K562 (cell line): ENCODE measurements around the gene SAE1. TPM values are rescaled to one million over a fixed set of nuclear protein-coding genes. Genes with fewer than 3 reads are reported as not detected.

Experiments
- CBX1 ChIP-seq: sonication (generic); IDR thresholded peaks from 2 replicates; pipeline ENCODE4 v1.6.1; 2016; ENCODE audit warnings: antibody characterized with exemption, low read depth, mild to moderate bottlenecking
- CCAR2 ChIP-seq: fragments of 200-400 bp; formaldehyde crosslinking; IDR thresholded peaks from 2 replicates; pipeline ENCODE4 v1.6.1; 2017; ENCODE audit warnings: mild to moderate bottlenecking, low read depth, low read length
- ELF1 ChIP-seq: fragments of 200-800 bp; sonication (Bioruptor generic); IDR thresholded peaks from 2 replicates; pipeline ENCODE4 v1.6.1; 2016; ENCODE audit warnings: missing genetic modification characterization, missing compliant biosample characterization
- ETV6 ChIP-seq, 3 experiments: fragments of 150-350 bp in 1 of 3; sonication (generic) in 1 of 3; formaldehyde crosslinking in 1 of 3; IDR thresholded peaks; 2 replicates each; pipeline versions ENCODE4 v1.6.1 to v1.8.0; 2014 to 2022; ENCODE audit warnings: borderline replicate concordance in 2 of 3, low read depth in 2 of 3, antibody characterized with exemption in 1 of 3, low read length in 1 of 3, mild to moderate bottlenecking in 1 of 3, missing genetic modification reagents in 1 of 3
- L3MBTL2 ChIP-seq: fragments of 450-650 bp; IDR thresholded peaks from 2 replicates; pipeline ENCODE4 v1.6.1; 2016; ENCODE audit warnings: mild to moderate bottlenecking, moderate library complexity
- MECOM ChIP-seq: fragments of 250-450 bp; sonication (Bioruptor Pico); IDR thresholded peaks from 2 replicates; pipeline ENCODE4 v1.8.0; 2022; ENCODE audit warnings: inconsistent platforms
- MEF2A ChIP-seq: IDR thresholded peaks from 2 replicates; pipeline ENCODE4 v1.6.1; 2011; ENCODE audit warnings: low read depth, mild to moderate bottlenecking, low read length, moderate library complexity; ENCODE audit not compliant: control insufficient read depth
- NR2C2 ChIP-seq, 2 experiments: fragments of 200-800 bp in 1 of 2; sonication (Bioruptor generic) in 1 of 2; sonication (generic) in 1 of 2; formaldehyde crosslinking in 1 of 2; IDR thresholded peaks; 2 replicates each; pipeline versions ENCODE4 v1.6.1 to v1.8.0; 2016 to 2022; ENCODE audit warnings: mild to moderate bottlenecking in 1 of 2, missing compliant biosample characterization in 1 of 2, missing genetic modification characterization in 1 of 2, missing genetic modification reagents in 1 of 2
- TOE1 ChIP-seq, 2 experiments: fragments of 450-650 bp in 1 of 2; sonication (generic) in 1 of 2; formaldehyde crosslinking in 1 of 2; IDR thresholded peaks; 2 replicates each; pipeline versions ENCODE4 v1.7.1 to v1.8.0; 2016 to 2022; ENCODE audit warnings: borderline replicate concordance in 2 of 2, mild to moderate bottlenecking in 2 of 2, antibody characterized with exemption in 1 of 2, inconsistent platforms in 1 of 2, low read depth in 1 of 2, missing genetic modification reagents in 1 of 2, moderate library complexity in 1 of 2
- ZBTB1 ChIP-seq: sonication (generic); formaldehyde crosslinking; IDR thresholded peaks from 2 replicates; pipeline ENCODE4 v1.8.1; 2023; ENCODE audit warnings: missing genetic modification reagents, low read depth, mild to moderate bottlenecking, borderline replicate concordance
- ZBTB17 ChIP-seq: fragments of 450-650 bp; formaldehyde crosslinking; IDR thresholded peaks from 2 replicates; pipeline ENCODE4 v1.4.0; 2020; ENCODE audit warnings: mild to moderate bottlenecking
- ZNF124 ChIP-seq: sonication (generic); formaldehyde crosslinking; IDR thresholded peaks from 2 replicates; pipeline ENCODE4 v1.8.1; 2022; ENCODE audit warnings: missing genetic modification reagents
- ZNF133 ChIP-seq: fragments of 250-450 bp; sonication (Bioruptor Pico); IDR thresholded peaks from 2 replicates; pipeline ENCODE4 v1.4.0; 2020; ENCODE audit warnings: mild to moderate bottlenecking
- ZNF239 ChIP-seq: fragments of 250-450 bp; sonication (Bioruptor Pico); IDR thresholded peaks from 2 replicates; pipeline ENCODE4 v1.4.0; 2020; ENCODE audit warnings: mild to moderate bottlenecking
- ZNF586 ChIP-seq: fragments of 450-650 bp; formaldehyde crosslinking; conservative IDR thresholded peaks from 2 replicates; pipeline ENCODE4 v1.4.0; 2020; ENCODE audit warnings: mild to moderate bottlenecking, moderate library complexity
- polyA plus RNA-seq, 8 experiments: library from polyadenylated mRNA; depleted of rRNA in 4 of 8; stranded (reverse) in 5 of 8; unstranded in 3 of 8; fragments of >200 nt; fragmentation: Nextera tagmentation in 2 of 8; fragmentation: Illumina TruSeq in 1 of 8; extraction: Ambion mirVana in 2 of 8; extraction: Trizol in 1 of 8; gene quantifications; 2 replicates each; pipeline versions ENCODE4 v1.2.1 to v1.2.3, GENCODE V29; 2011 to 2014; ENCODE audit warnings: inconsistent platforms in 1 of 8, missing spikeins in 1 of 8
- total RNA-seq, 7 experiments: library from RNA; depleted of rRNA in 6 of 7; stranded (reverse); fragments of >200 nt in 6 of 7; fragmentation: Illumina TruSeq in 2 of 7; extraction: Trizol in 2 of 7; gene quantifications; 2 replicates each; pipeline versions ENCODE4 v1.2.1 to v1.2.3, GENCODE V29; 2011 to 2021; ENCODE audit warnings: low replicate concordance in 1 of 7
- TF ChIP-seq, protein P1 (sequence below): fragments of 250-450 bp; sonication (Bioruptor Pico); IDR thresholded peaks from 2 replicates; pipeline ENCODE4 v1.5.0; 2021; ENCODE audit warnings: mild to moderate bottlenecking, borderline replicate concordance
- TF ChIP-seq, protein P2 (sequence below): sonication (generic); formaldehyde crosslinking; IDR thresholded peaks from 2 replicates; pipeline ENCODE4 v1.8.0; 2022; ENCODE audit warnings: mild to moderate bottlenecking, low read depth, missing genetic modification reagents
- TF ChIP-seq, protein P3 (sequence below): fragments of 450-650 bp; IDR thresholded peaks from 2 replicates; pipeline ENCODE4 v1.6.1; 2016
- TF ChIP-seq, protein P4 (sequence below): fragments of 450-650 bp; IDR thresholded peaks from 2 replicates; pipeline ENCODE4 v1.6.1; 2018; ENCODE audit warnings: mild to moderate bottlenecking, low read depth; ENCODE audit not compliant: partially characterized antibody

SAE1 gene
- total and polyA plus RNA-seq, 9 of the 15 experiments (the other 6 are each of a cell fraction or from before 2014, with no cell fraction given), result 82.8 to 299 (median 217) TPM

DNA sequence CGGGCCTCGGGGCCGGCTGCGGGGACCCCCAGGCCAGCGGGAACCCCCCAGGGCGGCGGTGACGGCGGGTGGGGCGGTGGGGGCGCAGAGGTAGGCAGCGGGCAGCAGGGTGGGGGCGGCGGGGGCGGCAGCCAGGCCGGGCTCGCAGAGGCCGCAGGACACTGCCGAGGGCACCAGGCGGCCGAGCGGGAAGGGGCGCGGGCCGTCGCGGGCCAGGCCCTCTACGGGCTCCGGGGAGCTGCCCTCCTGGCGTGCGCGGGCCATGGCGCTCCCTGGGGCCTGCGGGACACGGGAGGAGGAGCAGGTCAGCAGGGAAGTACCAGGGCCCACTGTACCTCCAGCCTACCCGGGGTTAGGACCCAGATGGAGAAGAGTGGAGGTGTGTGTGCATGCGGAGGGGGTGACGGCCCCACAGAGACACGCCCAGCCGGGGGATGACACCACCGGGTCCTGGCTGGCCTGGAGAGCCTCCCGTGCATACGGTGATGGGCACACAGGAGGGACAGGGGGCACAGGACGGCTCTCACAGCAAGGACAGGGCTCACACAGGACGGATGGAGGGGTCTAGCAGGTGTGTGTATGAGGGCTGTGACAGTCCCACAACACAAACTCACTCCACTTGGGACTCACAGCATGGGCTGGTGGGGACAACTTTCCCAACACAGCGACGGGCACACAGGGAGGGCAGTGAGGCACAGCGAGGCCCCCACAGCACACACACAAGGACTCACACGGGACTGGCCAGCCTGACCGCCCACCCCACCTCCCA, 97.7 kb downstream of the SAE1 start (continued):
- TF ChIP-seq, protein P1, sequence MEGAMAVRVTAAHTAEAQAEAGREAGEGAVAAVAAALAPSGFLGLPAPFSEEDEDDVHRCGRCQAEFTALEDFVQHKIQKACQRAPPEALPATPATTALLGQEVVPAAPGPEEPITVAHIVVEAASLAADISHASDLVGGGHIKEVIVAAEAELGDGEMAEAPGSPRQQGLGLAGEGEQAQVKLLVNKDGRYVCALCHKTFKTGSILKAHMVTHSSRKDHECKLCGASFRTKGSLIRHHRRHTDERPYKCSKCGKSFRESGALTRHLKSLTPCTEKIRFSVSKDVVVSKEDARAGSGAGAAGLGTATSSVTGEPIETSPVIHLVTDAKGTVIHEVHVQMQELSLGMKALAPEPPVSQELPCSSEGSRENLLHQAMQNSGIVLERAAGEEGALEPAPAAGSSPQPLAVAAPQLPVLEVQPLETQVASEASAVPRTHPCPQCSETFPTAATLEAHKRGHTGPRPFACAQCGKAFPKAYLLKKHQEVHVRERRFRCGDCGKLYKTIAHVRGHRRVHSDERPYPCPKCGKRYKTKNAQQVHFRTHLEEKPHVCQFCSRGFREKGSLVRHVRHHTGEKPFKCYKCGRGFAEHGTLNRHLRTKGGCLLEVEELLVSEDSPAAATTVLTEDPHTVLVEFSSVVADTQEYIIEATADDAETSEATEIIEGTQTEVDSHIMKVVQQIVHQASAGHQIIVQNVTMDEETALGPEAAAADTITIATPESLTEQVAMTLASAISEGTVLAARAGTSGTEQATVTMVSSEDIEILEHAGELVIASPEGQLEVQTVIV (CRISPR knock-in tag), result no peak
- TF ChIP-seq, protein P2, sequence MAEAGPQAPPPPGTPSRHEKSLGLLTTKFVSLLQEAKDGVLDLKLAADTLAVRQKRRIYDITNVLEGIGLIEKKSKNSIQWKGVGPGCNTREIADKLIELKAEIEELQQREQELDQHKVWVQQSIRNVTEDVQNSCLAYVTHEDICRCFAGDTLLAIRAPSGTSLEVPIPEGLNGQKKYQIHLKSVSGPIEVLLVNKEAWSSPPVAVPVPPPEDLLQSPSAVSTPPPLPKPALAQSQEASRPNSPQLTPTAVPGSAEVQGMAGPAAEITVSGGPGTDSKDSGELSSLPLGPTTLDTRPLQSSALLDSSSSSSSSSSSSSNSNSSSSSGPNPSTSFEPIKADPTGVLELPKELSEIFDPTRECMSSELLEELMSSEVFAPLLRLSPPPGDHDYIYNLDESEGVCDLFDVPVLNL (CRISPR knock-in tag), result no peak
- TF ChIP-seq MECOM, result no peak
- TF ChIP-seq ZNF124, result no peak
- 0 out of 2 replicates have a peak, but pooled peaks have one; percentile 41 for TF ChIP-seq ZBTB17 (CRISPR knock-in tag)
- no peak for TF ChIP-seq ZNF586 (CRISPR knock-in tag)
- TF ChIP-seq ZNF239, result no peak
- TF ChIP-seq CBX1, result 0 out of 2 replicates have a peak, but pooled peaks have one; percentile 67
- no peak; the same call in 1 of the 2 replicates for TF ChIP-seq ZBTB1 (CRISPR knock-in tag)
- TF ChIP-seq, protein P3, sequence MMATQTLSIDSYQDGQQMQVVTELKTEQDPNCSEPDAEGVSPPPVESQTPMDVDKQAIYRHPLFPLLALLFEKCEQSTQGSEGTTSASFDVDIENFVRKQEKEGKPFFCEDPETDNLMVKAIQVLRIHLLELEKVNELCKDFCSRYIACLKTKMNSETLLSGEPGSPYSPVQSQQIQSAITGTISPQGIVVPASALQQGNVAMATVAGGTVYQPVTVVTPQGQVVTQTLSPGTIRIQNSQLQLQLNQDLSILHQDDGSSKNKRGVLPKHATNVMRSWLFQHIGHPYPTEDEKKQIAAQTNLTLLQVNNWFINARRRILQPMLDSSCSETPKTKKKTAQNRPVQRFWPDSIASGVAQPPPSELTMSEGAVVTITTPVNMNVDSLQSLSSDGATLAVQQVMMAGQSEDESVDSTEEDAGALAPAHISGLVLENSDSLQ, result 0 out of 2 replicates have a peak, but pooled peaks have one; percentile 6
- no peak for TF ChIP-seq MEF2A
- TF ChIP-seq TOE1 (IDR thresholded peaks at IDR 0.05; ENCODE audit: borderline replicate concordance), result no peak
- peak; percentile 85; the same call in 1 of the 2 replicates for TF ChIP-seq TOE1 (CRISPR knock-in tag; IDR thresholded peaks at IDR 0.05; ENCODE audit: borderline replicate concordance, low read depth)
- TF ChIP-seq, protein P4, sequence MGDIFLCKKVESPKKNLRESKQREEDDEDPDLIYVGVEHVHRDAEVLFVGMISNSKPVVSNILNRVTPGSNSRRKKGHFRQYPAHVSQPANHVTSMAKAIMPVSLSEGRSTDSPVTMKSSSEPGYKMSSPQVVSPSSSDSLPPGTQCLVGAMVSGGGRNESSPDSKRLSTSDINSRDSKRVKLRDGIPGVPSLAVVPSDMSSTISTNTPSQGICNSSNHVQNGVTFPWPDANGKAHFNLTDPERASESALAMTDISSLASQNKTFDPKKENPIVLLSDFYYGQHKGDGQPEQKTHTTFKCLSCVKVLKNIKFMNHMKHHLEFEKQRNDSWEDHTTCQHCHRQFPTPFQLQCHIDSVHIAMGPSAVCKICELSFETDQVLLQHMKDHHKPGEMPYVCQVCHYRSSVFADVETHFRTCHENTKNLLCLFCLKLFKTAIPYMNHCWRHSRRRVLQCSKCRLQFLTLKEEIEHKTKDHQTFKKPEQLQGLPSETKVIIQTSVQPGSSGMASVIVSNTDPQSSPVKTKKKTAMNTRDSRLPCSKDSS, result no peak
- no peak for TF ChIP-seq ZNF133 (CRISPR knock-in tag)
- TF ChIP-seq NR2C2 (CRISPR knock-in tag; IDR thresholded peaks at IDR 0.05), result no peak
- no peak for TF ChIP-seq NR2C2 (tag; IDR thresholded peaks at IDR 0.05)
- TF ChIP-seq L3MBTL2, result no peak
- TF ChIP-seq CCAR2, result no peak
- no peak for TF ChIP-seq ETV6 (IDR thresholded peaks at IDR 0.05; ENCODE audit: borderline replicate concordance in 1 of 2, low read depth in 2 of 2, low read length in 1 of 2)
- no peak for TF ChIP-seq ETV6 (CRISPR knock-in tag; IDR thresholded peaks at IDR 0.05; ENCODE audit: borderline replicate concordance)
- TF ChIP-seq ELF1 (tag), result no peak
